ENCODE data around the gene SPG7. TPM values are rescaled to one million over a fixed set of nuclear protein-coding genes. Genes with fewer than 3 reads are reported as not detected.

SPG7 gene
- total RNA-seq, 1 donor = 83.3 TPM

- Histone ChIP-seq H3K4me1 (ENCODE audit: insufficient read depth, low read length) (peaks cover 97% of the 10 kb centered on the region), H3K9me3 (ENCODE audit: low read depth, low read length) (no peaks in the 10 kb centered on the region), H3K27me3 (ENCODE audit: insufficient read depth, low read length) (no peaks in the 10 kb centered on the region), H3K4me3 (ENCODE audit: low read length) (no peak overlapping the region)
Measured at GRCh38 chr16:89478576-89479221, 29.5 kb upstream of the SPG7 start.

GRCh38 chr16:89481356-89481955, 26.7 kb upstream of the SPG7 start:
- Histone ChIP-seq H3K4me3 (ENCODE audit: low read length) (no peak overlapping the region), H3K4me1 (ENCODE audit: insufficient read depth, low read length) (peaks cover 98% of the 10 kb centered on the region), H3K9me3 (ENCODE audit: low read depth, low read length) (no peaks in the 10 kb centered on the region), H3K27me3 (ENCODE audit: insufficient read depth, low read length) (no peaks in the 10 kb centered on the region)

GRCh38 chr16:89482150-89482816, 25.9 kb upstream of the SPG7 start:
- H3K9me3 ChIP-seq (ENCODE audit: low read depth, low read length) = no peaks in the 10 kb centered on the region
- no peaks in the 10 kb centered on the region for H3K27me3 ChIP-seq (ENCODE audit: insufficient read depth, low read length)
- no peak overlapping the region for H3K4me3 ChIP-seq (ENCODE audit: low read length)
- peaks cover 98% of the 10 kb centered on the region for H3K4me1 ChIP-seq (ENCODE audit: insufficient read depth, low read length)

- H3K4me1 ChIP-seq (ENCODE audit: insufficient read depth, low read length) = peaks cover 98% of the 10 kb centered on the region
- no peak overlapping the region for H3K4me3 ChIP-seq (ENCODE audit: low read length)
- H3K27me3 ChIP-seq (ENCODE audit: insufficient read depth, low read length) = no peaks in the 10 kb centered on the region
- no peaks in the 10 kb centered on the region for H3K9me3 ChIP-seq (ENCODE audit: low read depth, low read length)
Measured at GRCh38 chr16:89482817-89483205, 25.4 kb upstream of the SPG7 start.

- no peak overlapping the region for H3K4me3 ChIP-seq (ENCODE audit: low read length)
- no peaks in the 10 kb centered on the region for H3K9me3 ChIP-seq (ENCODE audit: low read depth, low read length)
- H3K4me1 ChIP-seq (ENCODE audit: insufficient read depth, low read length) = peaks cover 97% of the 10 kb centered on the region
Measured at GRCh38 chr16:89484041-89484501, 24.1 kb upstream of the SPG7 start.

GRCh38 chr16:89484923-89485679, 23.1 kb upstream of the SPG7 start:
- H3K4me3 ChIP-seq (ENCODE audit: low read length) = no peak overlapping the region
- no peaks in the 10 kb centered on the region for H3K27me3 ChIP-seq (ENCODE audit: insufficient read depth, low read length)
- H3K9me3 ChIP-seq (ENCODE audit: low read depth, low read length) = no peaks in the 10 kb centered on the region
- peaks cover 89% of the 10 kb centered on the region for H3K4me1 ChIP-seq (ENCODE audit: insufficient read depth, low read length)

More at GRCh38 chr16:89484041-89484501, 24.1 kb upstream of the SPG7 start:
- no peaks in the 10 kb centered on the region for H3K27me3 ChIP-seq (ENCODE audit: insufficient read depth, low read length)

- Histone ChIP-seq H3K27me3 (ENCODE audit: insufficient read depth, low read length) (no peaks in the 10 kb centered on the region), H3K4me3 (ENCODE audit: low read length) (no peak overlapping the region), H3K4me1 (ENCODE audit: insufficient read depth, low read length) (peaks cover 82% of the 10 kb centered on the region), H3K9me3 (ENCODE audit: low read depth, low read length) (no peaks in the 10 kb centered on the region)
Measured at GRCh38 chr16:89485701-89486246, 22.4 kb upstream of the SPG7 start.

GRCh38 chr16:89489040-89489897, 18.9 kb upstream of the SPG7 start:
- Histone ChIP-seq H3K4me1 (ENCODE audit: insufficient read depth, low read length) (peaks cover 71% of the 10 kb centered on the region), H3K27me3 (ENCODE audit: insufficient read depth, low read length) (no peaks in the 10 kb centered on the region), H3K9me3 (ENCODE audit: low read depth, low read length) (no peaks in the 10 kb centered on the region), H3K4me3 (ENCODE audit: low read length) (peak overlapping the region; percentile 49)

GRCh38 chr16:89489898-89490438, 18.2 kb upstream of the SPG7 start:
- peak overlapping the region; percentile 49 for H3K4me3 ChIP-seq (ENCODE audit: low read length)
- H3K27me3 ChIP-seq (ENCODE audit: insufficient read depth, low read length) = no peaks in the 10 kb centered on the region
- H3K9me3 ChIP-seq (ENCODE audit: low read depth, low read length) = no peaks in the 10 kb centered on the region
- H3K4me1 ChIP-seq (ENCODE audit: insufficient read depth, low read length) = peaks cover 65% of the 10 kb centered on the region

- Histone ChIP-seq H3K4me3 (ENCODE audit: low read length) (peak within 1 kb of the TSS; percentile 95), H3K27me3 (ENCODE audit: insufficient read depth, low read length) (no peaks in the 10 kb centered on the region), H3K9me3 (ENCODE audit: low read depth, low read length) (no peaks in the 10 kb centered on the region), H3K4me1 (ENCODE audit: insufficient read depth, low read length) (peaks cover 62% of the 10 kb centered on the region)
Measured at GRCh38 chr16:89490439-89491237, 17.6 kb upstream of the SPG7 start, which contains the start of gene ANKRD11. Gene ANKRD11, minus strand, starts transcription at chr16:89490561. Its CDS starts 173,542 bp downstream, at chr16:89317019.

GRCh38 chr16:89491238-89491869, 16.8 kb upstream of the SPG7 start:
- H3K9me3 ChIP-seq (ENCODE audit: low read depth, low read length) = no peaks in the 10 kb centered on the region
- peak overlapping the region; percentile 95 for H3K4me3 ChIP-seq (ENCODE audit: low read length)
- no peaks in the 10 kb centered on the region for H3K27me3 ChIP-seq (ENCODE audit: insufficient read depth, low read length)
- peaks cover 55% of the 10 kb centered on the region for H3K4me1 ChIP-seq (ENCODE audit: insufficient read depth, low read length)

- H3K4me1 ChIP-seq (ENCODE audit: insufficient read depth, low read length) = peaks cover 47% of the 10 kb centered on the region
- H3K4me3 ChIP-seq (ENCODE audit: low read length) = peak overlapping the region; percentile 95
- H3K27me3 ChIP-seq (ENCODE audit: insufficient read depth, low read length) = no peaks in the 10 kb centered on the region
- no peaks in the 10 kb centered on the region for H3K9me3 ChIP-seq (ENCODE audit: low read depth, low read length)
Measured at GRCh38 chr16:89491974-89492687, 16.1 kb upstream of the SPG7 start.

All from mononuclear cell (primary cell).